NT2/D1 (cell line): Measurements from ENCODE around the gene MPG.

Source experiments
- SUZ12 ChIP-seq: IDR thresholded peaks from 2 replicates; pipeline ENCODE4 v1.6.1; 2011; ENCODE audit not compliant: insufficient read length, insufficient read depth; ENCODE audit errors: extremely low read depth
- YY1 ChIP-seq: IDR thresholded peaks from 2 replicates; pipeline ENCODE4 v1.6.1; 2011; ENCODE audit not compliant: insufficient read length, insufficient read depth

- TF ChIP-seq YY1 (no peak), SUZ12 (no peak)
Observed at GRCh38 chr16:35678-36305, 42.2 kb upstream of the MPG start.
